ENCODE results near the gene ZNF644.

Gene ZNF644

GRCh38 chr1:91011726-91012125 lies 10.1 kb downstream of the ZNF644 start:
- Histone ChIP-seq H3K9ac (ENCODE audit: low read depth in 1 of 2, low read length in 2 of 2) (no peak overlapping the region), H3K36me3 (ENCODE audit: control insufficient read depth in 2 of 2, insufficient read depth in 2 of 2, low read length in 2 of 2) (no peaks in the 10 kb centered on the region), H3K4me3 (ENCODE audit: low read length in 2 of 2) (no peak overlapping the region), H3K27ac (ENCODE audit: low read depth in 2 of 2, low read length in 2 of 2) (no peak overlapping the region), H3K9me3 (ENCODE audit: control insufficient read depth in 2 of 2, low read length in 2 of 2) (no peaks in the 10 kb centered on the region), H3K4me1 (ENCODE audit: control insufficient read depth in 2 of 2, insufficient read depth in 2 of 2, low read length in 2 of 2) (peaks cover 3 to 16% of the 10 kb centered on the region in 2 donors), H3K27me3 (ENCODE audit: control insufficient read depth in 2 of 2, insufficient read depth in 2 of 2, low read length in 2 of 2) (no peaks in the 10 kb centered on the region)

GRCh38 chr1:91007827-91008226 lies 14.0 kb downstream of the ZNF644 start:
- no peaks in the 10 kb centered on the region for H3K9me3 ChIP-seq (ENCODE audit: control insufficient read depth in 2 of 2, low read length in 2 of 2)
- no peaks in the 10 kb centered on the region for H3K27me3 ChIP-seq (ENCODE audit: control insufficient read depth in 2 of 2, insufficient read depth in 2 of 2, low read length in 2 of 2)
- no peaks in the 10 kb centered on the region for H3K36me3 ChIP-seq (ENCODE audit: control insufficient read depth in 2 of 2, insufficient read depth in 2 of 2, low read length in 2 of 2)
- H3K9ac ChIP-seq (ENCODE audit: low read depth in 1 of 2, low read length in 2 of 2): no peak overlapping the region
- no peak overlapping the region for H3K27ac ChIP-seq (ENCODE audit: low read depth in 2 of 2, low read length in 2 of 2)
- no peak overlapping the region for H3K4me3 ChIP-seq (ENCODE audit: low read length in 2 of 2)
- H3K4me1 ChIP-seq (ENCODE audit: control insufficient read depth in 2 of 2, insufficient read depth in 2 of 2, low read length in 2 of 2): peaks cover 0 to 6% of the 10 kb centered on the region in 2 donors

GRCh38 chr1:91007092-91007491 lies 14.7 kb downstream of the ZNF644 start:
- no peak overlapping the region for H3K27ac ChIP-seq (ENCODE audit: low read depth in 2 of 2, low read length in 2 of 2)
- H3K27me3 ChIP-seq (ENCODE audit: control insufficient read depth in 2 of 2, insufficient read depth in 2 of 2, low read length in 2 of 2): no peaks in the 10 kb centered on the region
- peaks cover 0 to 6% of the 10 kb centered on the region in 2 donors for H3K4me1 ChIP-seq (ENCODE audit: control insufficient read depth in 2 of 2, insufficient read depth in 2 of 2, low read length in 2 of 2)
- no peaks in the 10 kb centered on the region for H3K36me3 ChIP-seq (ENCODE audit: control insufficient read depth in 2 of 2, insufficient read depth in 2 of 2, low read length in 2 of 2)
- no peaks in the 10 kb centered on the region for H3K9me3 ChIP-seq (ENCODE audit: control insufficient read depth in 2 of 2, low read length in 2 of 2)
- no peak overlapping the region for H3K9ac ChIP-seq (ENCODE audit: low read depth in 1 of 2, low read length in 2 of 2)
- H3K4me3 ChIP-seq (ENCODE audit: low read length in 2 of 2): no peak overlapping the region

GRCh38 chr1:91006113-91006908 lies 15.5 kb downstream of the ZNF644 start:
- Histone ChIP-seq H3K4me3 (ENCODE audit: low read length in 2 of 2) (no peak overlapping the region), H3K27me3 (ENCODE audit: control insufficient read depth in 2 of 2, insufficient read depth in 2 of 2, low read length in 2 of 2) (no peaks in the 10 kb centered on the region), H3K4me1 (ENCODE audit: control insufficient read depth in 2 of 2, insufficient read depth in 2 of 2, low read length in 2 of 2) (peaks cover 0 to 2% of the 10 kb centered on the region in 2 donors), H3K9me3 (ENCODE audit: control insufficient read depth in 2 of 2, low read length in 2 of 2) (no peaks in the 10 kb centered on the region), H3K27ac (ENCODE audit: low read depth in 2 of 2, low read length in 2 of 2) (no peak overlapping the region), H3K9ac (ENCODE audit: low read depth in 1 of 2, low read length in 2 of 2) (no peak overlapping the region), H3K36me3 (ENCODE audit: control insufficient read depth in 2 of 2, insufficient read depth in 2 of 2, low read length in 2 of 2) (no peaks in the 10 kb centered on the region)

GRCh38 chr1:91005285-91005684 lies 16.6 kb downstream of the ZNF644 start:
- no peak overlapping the region for H3K4me3 ChIP-seq (ENCODE audit: low read length in 2 of 2)
- no peak overlapping the region for H3K27ac ChIP-seq (ENCODE audit: low read depth in 2 of 2, low read length in 2 of 2)
- no peaks in the 10 kb centered on the region for H3K27me3 ChIP-seq (ENCODE audit: control insufficient read depth in 2 of 2, insufficient read depth in 2 of 2, low read length in 2 of 2)
- H3K9ac ChIP-seq (ENCODE audit: low read depth in 1 of 2, low read length in 2 of 2): no peak overlapping the region
- peaks cover 0 to 2% of the 10 kb centered on the region in 2 donors for H3K4me1 ChIP-seq (ENCODE audit: control insufficient read depth in 2 of 2, insufficient read depth in 2 of 2, low read length in 2 of 2)
- no peaks in the 10 kb centered on the region for H3K9me3 ChIP-seq (ENCODE audit: control insufficient read depth in 2 of 2, low read length in 2 of 2)
- no peaks in the 10 kb centered on the region for H3K36me3 ChIP-seq (ENCODE audit: control insufficient read depth in 2 of 2, insufficient read depth in 2 of 2, low read length in 2 of 2)

- no peaks in the 10 kb centered on the region for H3K27me3 ChIP-seq (ENCODE audit: control insufficient read depth in 2 of 2, insufficient read depth in 2 of 2, low read length in 2 of 2)
- peaks cover 0 to 2% of the 10 kb centered on the region in 2 donors for H3K4me1 ChIP-seq (ENCODE audit: control insufficient read depth in 2 of 2, insufficient read depth in 2 of 2, low read length in 2 of 2)
- H3K36me3 ChIP-seq (ENCODE audit: control insufficient read depth in 2 of 2, insufficient read depth in 2 of 2, low read length in 2 of 2): no peaks in the 10 kb centered on the region
- H3K4me3 ChIP-seq (ENCODE audit: low read length in 2 of 2): no peak overlapping the region
- H3K9me3 ChIP-seq (ENCODE audit: control insufficient read depth in 2 of 2, low read length in 2 of 2): no peaks in the 10 kb centered on the region
- H3K9ac ChIP-seq (ENCODE audit: low read depth in 1 of 2, low read length in 2 of 2): no peak overlapping the region
- H3K27ac ChIP-seq (ENCODE audit: low read depth in 2 of 2, low read length in 2 of 2): no peak overlapping the region
Measured at GRCh38 chr1:91004145-91004544, 17.7 kb downstream of the ZNF644 start.

- Histone ChIP-seq H3K4me1 (ENCODE audit: control insufficient read depth in 2 of 2, insufficient read depth in 2 of 2, low read length in 2 of 2) (no peaks in the 10 kb centered on the region), H3K27me3 (ENCODE audit: control insufficient read depth in 2 of 2, insufficient read depth in 2 of 2, low read length in 2 of 2) (no peaks in the 10 kb centered on the region), H3K9me3 (ENCODE audit: control insufficient read depth in 2 of 2, low read length in 2 of 2) (no peaks in the 10 kb centered on the region)
Measured at GRCh38 chr1:90996742-90997413, 25.0 kb downstream of the ZNF644 start.

GRCh38 chr1:90995311-90995894 lies 26.4 kb downstream of the ZNF644 start:
- H3K9me3 ChIP-seq (ENCODE audit: control insufficient read depth in 2 of 2, low read length in 2 of 2): no peaks in the 10 kb centered on the region
- H3K27ac ChIP-seq (ENCODE audit: low read depth in 2 of 2, low read length in 2 of 2): no peak overlapping the region
- no peaks in the 10 kb centered on the region for H3K36me3 ChIP-seq (ENCODE audit: control insufficient read depth in 2 of 2, insufficient read depth in 2 of 2, low read length in 2 of 2)
- no peak overlapping the region for H3K4me3 ChIP-seq (ENCODE audit: low read length in 2 of 2)
- no peak overlapping the region for H3K9ac ChIP-seq (ENCODE audit: low read depth in 1 of 2, low read length in 2 of 2)
- no peaks in the 10 kb centered on the region for H3K27me3 ChIP-seq (ENCODE audit: control insufficient read depth in 2 of 2, insufficient read depth in 2 of 2, low read length in 2 of 2)
- H3K4me1 ChIP-seq (ENCODE audit: control insufficient read depth in 2 of 2, insufficient read depth in 2 of 2, low read length in 2 of 2): no peaks in the 10 kb centered on the region

More at GRCh38 chr1:90996742-90997413, 25.0 kb downstream of the ZNF644 start:
- Histone ChIP-seq H3K9ac (ENCODE audit: low read depth in 1 of 2, low read length in 2 of 2) (no peak overlapping the region), H3K36me3 (ENCODE audit: control insufficient read depth in 2 of 2, insufficient read depth in 2 of 2, low read length in 2 of 2) (no peaks in the 10 kb centered on the region), H3K27ac (ENCODE audit: low read depth in 2 of 2, low read length in 2 of 2) (no peak overlapping the region), H3K4me3 (ENCODE audit: low read length in 2 of 2) (no peak overlapping the region)

GRCh38 chr1:90994461-90994860 lies 27.4 kb downstream of the ZNF644 start:
- no peak overlapping the region for H3K9ac ChIP-seq (ENCODE audit: low read depth in 1 of 2, low read length in 2 of 2)
- no peaks in the 10 kb centered on the region for H3K36me3 ChIP-seq (ENCODE audit: control insufficient read depth in 2 of 2, insufficient read depth in 2 of 2, low read length in 2 of 2)
- H3K4me1 ChIP-seq (ENCODE audit: control insufficient read depth in 2 of 2, insufficient read depth in 2 of 2, low read length in 2 of 2): no peaks in the 10 kb centered on the region
- no peaks in the 10 kb centered on the region for H3K9me3 ChIP-seq (ENCODE audit: control insufficient read depth in 2 of 2, low read length in 2 of 2)
- H3K27me3 ChIP-seq (ENCODE audit: control insufficient read depth in 2 of 2, insufficient read depth in 2 of 2, low read length in 2 of 2): no peaks in the 10 kb centered on the region
- H3K27ac ChIP-seq (ENCODE audit: low read depth in 2 of 2, low read length in 2 of 2): no peak overlapping the region
- H3K4me3 ChIP-seq (ENCODE audit: low read length in 2 of 2): no peak overlapping the region

GRCh38 chr1:90993245-90993644 lies 28.6 kb downstream of the ZNF644 start:
- Histone ChIP-seq H3K9ac (ENCODE audit: low read depth in 1 of 2, low read length in 2 of 2) (no peak overlapping the region), H3K27me3 (ENCODE audit: control insufficient read depth in 2 of 2, insufficient read depth in 2 of 2, low read length in 2 of 2) (no peaks in the 10 kb centered on the region), H3K27ac (ENCODE audit: low read depth in 2 of 2, low read length in 2 of 2) (no peak overlapping the region), H3K9me3 (ENCODE audit: control insufficient read depth in 2 of 2, low read length in 2 of 2) (no peaks in the 10 kb centered on the region), H3K4me1 (ENCODE audit: control insufficient read depth in 2 of 2, insufficient read depth in 2 of 2, low read length in 2 of 2) (no peaks in the 10 kb centered on the region), H3K36me3 (ENCODE audit: control insufficient read depth in 2 of 2, insufficient read depth in 2 of 2, low read length in 2 of 2) (no peaks in the 10 kb centered on the region), H3K4me3 (ENCODE audit: low read length in 2 of 2) (no peak overlapping the region)
